OCI-LY7 (cell line): ENCODE data around the gene FZD10.

ENCODE experiments used
- EZH2phosphoT487 ChIP-seq: fragments of 200-600 bp; sonication (generic); IDR thresholded peaks from 2 replicates; pipeline ENCODE4 v1.6.1; 2018; ENCODE audit warnings: low read depth, borderline replicate concordance, mild to moderate bottlenecking, mixed run types, antibody characterized with exemption, low read length, moderate library complexity, mixed read lengths
- TF ChIP-seq, protein P1 (sequence below): fragments of 200-600 bp; sonication (generic); conservative IDR thresholded peaks from 2 replicates; pipeline ENCODE4 v1.5.1; 2014; ENCODE audit warnings: mild to moderate bottlenecking, antibody characterized with exemption, low read length, moderate library complexity, mixed read lengths

GRCh38 chr12:130138478-130138877 lies 23.8 kb upstream of the FZD10 start:
- TF ChIP-seq, protein P1, sequence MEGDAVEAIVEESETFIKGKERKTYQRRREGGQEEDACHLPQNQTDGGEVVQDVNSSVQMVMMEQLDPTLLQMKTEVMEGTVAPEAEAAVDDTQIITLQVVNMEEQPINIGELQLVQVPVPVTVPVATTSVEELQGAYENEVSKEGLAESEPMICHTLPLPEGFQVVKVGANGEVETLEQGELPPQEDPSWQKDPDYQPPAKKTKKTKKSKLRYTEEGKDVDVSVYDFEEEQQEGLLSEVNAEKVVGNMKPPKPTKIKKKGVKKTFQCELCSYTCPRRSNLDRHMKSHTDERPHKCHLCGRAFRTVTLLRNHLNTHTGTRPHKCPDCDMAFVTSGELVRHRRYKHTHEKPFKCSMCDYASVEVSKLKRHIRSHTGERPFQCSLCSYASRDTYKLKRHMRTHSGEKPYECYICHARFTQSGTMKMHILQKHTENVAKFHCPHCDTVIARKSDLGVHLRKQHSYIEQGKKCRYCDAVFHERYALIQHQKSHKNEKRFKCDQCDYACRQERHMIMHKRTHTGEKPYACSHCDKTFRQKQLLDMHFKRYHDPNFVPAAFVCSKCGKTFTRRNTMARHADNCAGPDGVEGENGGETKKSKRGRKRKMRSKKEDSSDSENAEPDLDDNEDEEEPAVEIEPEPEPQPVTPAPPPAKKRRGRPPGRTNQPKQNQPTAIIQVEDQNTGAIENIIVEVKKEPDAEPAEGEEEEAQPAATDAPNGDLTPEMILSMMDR: no peak
- TF ChIP-seq EZH2phosphoT487: no peak
